T-helper 1 cell treated with Interleukin-12 subunit alpha and Interleukin-12 subunit beta and Interleukin-4 antibody, amounts not matched to agents 30 ng/mL and 1 ng/mL, for 36 hours (primary cell): ENCODE measurements around the gene CATSPER2. TPM values are rescaled to one million over a fixed set of nuclear protein-coding genes. Genes with fewer than 3 reads are reported as not detected.
"Not testable (repeated sequence)": the region's sequence is repeated elsewhere in the genome, so short reads cannot be mapped to it uniquely, and the experiment has no call there.

Experiments
- intact Hi-C: fragments of 100-400 bp; cut with micrococcal nuclease; formaldehyde crosslinking; loops from one replicate; pipeline ENCODE4 v1.15.1; 2024
- total RNA-seq: library from RNA; stranded (reverse); gene quantifications from 2 replicates; pipeline ENCODE4 v1.2.3, GENCODE V29; 2022

CATSPER2 gene
- total RNA-seq, 1 donor from 2014 or later: 9.8 TPM

DNA sequence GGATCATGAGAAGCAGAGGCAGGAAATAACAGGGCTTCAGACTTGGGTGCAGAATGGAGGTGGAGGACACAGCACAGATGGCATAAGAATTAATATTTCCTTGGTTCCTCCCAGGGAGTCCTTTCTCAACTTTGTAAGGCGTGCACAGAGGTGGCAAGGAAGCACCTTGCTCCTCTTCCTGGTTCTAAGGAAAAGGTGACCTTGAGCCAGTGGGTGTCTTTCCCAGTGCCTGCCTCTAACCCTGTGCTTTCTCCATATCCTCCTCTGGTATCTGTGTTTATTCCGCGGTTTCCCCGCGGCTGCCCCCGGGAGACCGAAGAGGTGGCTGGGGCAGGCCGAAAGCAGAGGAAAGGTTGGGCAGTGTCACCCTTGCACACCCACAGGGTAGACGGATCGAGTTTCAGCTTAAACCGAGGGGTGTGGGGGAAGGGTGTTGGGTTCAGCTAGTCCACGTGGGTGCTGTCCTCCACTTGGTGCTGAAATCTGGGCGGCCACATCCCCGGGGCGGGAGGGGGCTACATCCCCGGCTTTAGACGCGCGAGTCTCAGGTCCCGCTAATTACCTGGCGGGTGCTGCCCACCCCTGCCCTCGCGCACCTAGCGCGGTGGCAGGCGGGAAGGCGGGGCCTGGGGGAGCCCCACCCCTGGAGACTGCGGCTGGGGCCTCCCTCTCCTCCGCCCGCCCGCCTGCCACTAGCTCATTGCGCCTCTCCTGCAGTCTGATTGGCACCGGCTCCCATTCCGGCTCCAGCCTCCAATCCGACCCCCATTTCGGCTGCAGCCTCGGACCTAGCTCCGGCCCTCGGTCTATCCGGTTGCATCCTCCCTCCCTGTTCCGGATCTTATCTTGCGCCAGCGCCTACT, 55.1 kb downstream of the CATSPER2 start, which contains the start of gene CKMT1B:
Gene CKMT1B (plus strand): TSS at position 700 of the 863 bp plus-strand sequence. CDS start 192 bp downstream, outside the sequence.
- intact Hi-C loops: not testable (repeated sequence)

DNA sequence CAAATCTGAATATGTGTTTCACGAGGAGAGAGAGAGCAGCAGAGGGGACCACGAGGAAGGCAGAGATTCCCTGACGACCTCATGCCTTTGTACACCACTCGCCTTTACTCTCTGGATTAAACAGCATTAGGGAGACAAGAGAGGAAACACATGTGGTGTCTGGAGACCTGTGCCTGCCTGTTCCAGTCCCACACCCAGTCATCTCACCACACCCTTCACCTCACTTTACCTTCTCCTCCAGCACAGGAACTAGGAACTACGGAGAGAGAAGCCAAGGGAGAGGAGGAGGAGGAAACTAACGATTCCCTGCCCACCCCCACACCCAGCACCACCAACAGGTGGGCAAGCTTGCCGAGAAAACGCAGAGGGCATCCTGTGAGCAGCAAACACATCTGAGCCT, 55.8 kb downstream of the CATSPER2 start:
- intact Hi-C loops: not testable (repeated sequence)

DNA sequence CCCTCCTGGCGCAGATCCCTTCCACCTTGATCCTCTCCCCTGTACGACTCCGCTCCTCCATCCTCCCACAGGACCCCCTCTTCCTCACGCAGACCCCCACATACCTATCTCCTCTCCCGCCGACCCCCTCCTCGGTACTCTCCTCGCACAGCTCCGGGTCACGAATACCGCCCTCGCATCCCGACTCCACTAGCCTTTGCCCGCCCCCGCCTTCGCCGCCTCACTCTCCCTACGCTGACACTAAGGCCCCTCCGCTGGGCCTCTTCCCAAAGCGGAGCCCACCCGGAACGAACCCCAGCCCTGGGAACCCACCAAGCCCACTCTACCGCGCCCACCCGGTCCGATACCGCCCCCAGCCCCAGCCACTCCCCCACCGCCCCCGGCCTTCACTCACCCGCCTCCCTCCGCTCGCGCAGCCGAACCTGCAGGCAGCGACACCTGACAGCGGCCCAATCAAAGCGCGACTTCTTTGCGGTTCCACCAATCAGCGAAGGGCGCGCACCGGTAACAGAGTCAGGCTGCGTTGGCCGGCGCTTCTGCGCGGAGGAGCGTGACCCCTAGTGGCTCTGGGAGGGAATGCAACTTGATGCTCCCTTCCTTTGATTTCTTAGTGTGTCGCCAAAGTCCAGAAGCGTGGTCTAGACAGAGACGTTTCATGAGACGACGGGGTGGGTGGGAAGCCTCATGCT, 58.7 kb downstream of the CATSPER2 start, which contains the start of gene PPIP5K1:
Gene PPIP5K1 (minus strand): TSS at position 431 of the 689 bp plus-strand sequence. CDS start 5,704 bp downstream, outside the sequence.
- intact Hi-C loops: not testable (repeated sequence)

Other genes starting within 250 kb of the CATSPER2 start
- 32.0 and 35.5 TPM in 2 replicates for gene TP53BP1, start 155.7 kb downstream of the CATSPER2 start, total RNA-seq
- gene MAP1A, start 131.2 kb downstream of the CATSPER2 start, total RNA-seq: 14.6 and 15.0 TPM in 2 replicates
- 45.8 and 50.2 TPM in 2 replicates for gene PPIP5K1, start 58.6 kb downstream of the CATSPER2 start, total RNA-seq
- gene CKMT1B, start 54.8 kb downstream of the CATSPER2 start, total RNA-seq: 0.20 and 0.32 TPM in 2 replicates
- 0.44 and 0.46 TPM in 2 replicates for gene STRC, start 30.0 kb downstream of the CATSPER2 start, total RNA-seq
- not detected in 2 replicates for gene CKMT1A, start 45.0 kb upstream of the CATSPER2 start, total RNA-seq
- gene PDIA3, start 97.6 kb upstream of the CATSPER2 start, total RNA-seq: 386 and 411 TPM in 2 replicates
- gene ELL3, start 128.1 kb upstream of the CATSPER2 start, total RNA-seq: 0.34 and 1.6 TPM in 2 replicates
- gene SERF2, start 143.5 kb upstream of the CATSPER2 start, total RNA-seq: 681 and 682 TPM in 2 replicates
- gene SERINC4, start 151.4 kb upstream of the CATSPER2 start, total RNA-seq: 0.17 and 0.41 TPM in 2 replicates
- gene HYPK, start 151.8 kb upstream of the CATSPER2 start, total RNA-seq: 15.4 and 19.4 TPM in 2 replicates
- 36.5 and 37.3 TPM in 2 replicates for gene MFAP1, start 175.8 kb upstream of the CATSPER2 start, total RNA-seq
- 61.4 and 62.9 TPM in 2 replicates for gene WDR76, start 178.2 kb upstream of the CATSPER2 start, total RNA-seq